HG03280 (cell line): Measurements from ENCODE around the gene KIF26B.

Experiments
- ATAC-seq: cut with Tn5 transposase; IDR thresholded peaks from one replicate; pipeline ENCODE4 v1.9.1; 2021; ENCODE audit warnings: mild to moderate bottlenecking, moderate library complexity; ENCODE audit not compliant: unreplicated experiment

The KIF26B gene

DNA sequence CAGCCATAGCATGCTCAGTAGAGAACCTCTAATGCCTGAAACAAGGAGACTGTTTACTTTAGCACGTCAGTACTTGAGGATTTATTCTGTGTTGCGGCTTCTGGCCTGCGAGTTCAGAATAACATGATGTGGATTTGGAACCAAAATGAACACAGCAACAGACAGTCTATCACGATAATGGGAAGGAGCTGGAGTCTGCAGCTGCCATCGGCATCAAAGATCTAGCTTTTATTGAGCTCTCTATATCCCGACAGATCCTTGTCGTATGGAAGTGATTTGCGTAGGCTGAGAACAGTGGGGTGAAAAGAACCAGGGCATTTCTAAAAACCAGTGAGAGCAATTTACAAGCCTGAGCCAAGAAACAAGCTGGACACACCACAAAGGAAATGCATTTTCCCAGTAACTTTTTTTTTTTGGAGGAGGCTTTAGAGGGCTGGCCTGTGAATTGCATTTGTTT is 294.2 kb downstream of the KIF26B start:
- ATAC-seq: no peak

DNA sequence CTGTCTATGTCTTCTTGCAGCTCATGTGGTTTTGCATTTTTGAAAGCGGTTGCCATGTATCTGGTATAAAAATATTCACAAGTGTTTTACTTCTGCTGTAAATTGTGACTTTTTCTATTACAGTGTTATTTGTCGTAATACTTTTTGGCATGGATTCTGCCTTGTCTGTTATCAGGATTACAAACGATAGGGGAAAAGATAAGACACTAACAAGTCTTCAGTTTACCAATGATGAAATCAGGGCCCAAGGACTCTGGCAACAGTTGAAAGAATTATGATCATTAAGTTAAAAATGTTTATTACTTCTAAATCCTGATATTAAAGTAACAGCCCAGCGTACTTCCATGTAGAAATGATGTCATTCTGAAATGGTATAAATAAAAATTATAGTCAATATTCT is 298.8 kb downstream of the KIF26B start:
- ATAC-seq: no peak

DNA sequence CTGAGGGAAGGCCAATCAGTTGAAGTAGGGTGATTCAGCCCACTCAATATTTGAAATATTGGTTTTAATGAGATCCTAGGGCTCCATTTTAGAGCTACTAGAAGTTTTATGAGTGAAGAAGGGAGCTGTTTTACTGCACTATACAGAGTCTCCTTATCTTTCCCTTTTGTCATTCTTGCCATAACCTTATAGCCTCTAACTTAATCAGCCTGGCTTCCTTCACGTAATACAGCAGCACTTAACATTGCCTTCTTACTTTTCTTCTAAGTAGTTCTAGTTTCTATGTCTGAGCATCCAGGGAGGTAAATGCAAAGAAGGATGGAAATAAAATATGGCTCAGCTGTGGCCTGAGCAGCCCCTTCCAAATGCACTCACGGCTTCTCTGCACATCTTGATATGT is 299.3 kb downstream of the KIF26B start:
- no peak for ATAC-seq

DNA sequence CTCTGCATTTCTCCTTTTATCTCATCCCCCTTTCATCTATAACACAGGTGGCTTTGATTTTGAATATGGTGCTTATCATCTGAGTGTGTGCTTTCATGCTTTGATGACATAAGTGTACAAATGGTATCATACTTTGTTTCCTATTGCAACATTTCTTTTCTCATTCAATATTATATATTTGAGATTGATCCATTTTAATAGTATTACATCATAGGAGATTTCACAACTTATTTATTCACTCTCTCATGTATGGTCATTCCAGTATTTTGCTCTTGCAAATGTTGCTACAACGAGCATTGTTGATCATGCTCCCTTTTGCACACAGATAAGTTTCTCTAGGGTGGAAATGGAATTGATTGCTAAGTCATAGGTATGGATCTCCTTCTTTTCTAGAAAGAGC is 302.8 kb downstream of the KIF26B start:
- no peak for ATAC-seq

DNA sequence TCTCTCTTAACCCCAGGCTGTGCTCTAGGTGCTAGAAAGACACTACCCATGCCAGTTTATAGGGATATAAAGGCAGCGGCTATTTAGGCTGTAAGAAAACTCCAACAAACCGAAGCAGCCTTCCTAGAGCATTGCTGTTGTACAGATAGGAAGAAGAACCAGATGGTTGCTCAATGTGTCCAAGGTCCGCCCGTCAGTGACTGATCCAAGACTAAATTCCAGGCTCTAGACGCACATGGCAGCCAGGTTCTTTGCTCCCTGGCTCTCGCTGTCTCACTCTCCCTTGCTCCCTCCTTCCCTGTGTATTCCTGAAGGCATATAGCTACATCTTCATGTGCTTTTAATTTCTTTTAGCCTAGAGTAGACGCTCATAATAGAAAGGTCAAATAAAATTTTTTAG is 303.4 kb downstream of the KIF26B start:
- no peak for ATAC-seq

DNA sequence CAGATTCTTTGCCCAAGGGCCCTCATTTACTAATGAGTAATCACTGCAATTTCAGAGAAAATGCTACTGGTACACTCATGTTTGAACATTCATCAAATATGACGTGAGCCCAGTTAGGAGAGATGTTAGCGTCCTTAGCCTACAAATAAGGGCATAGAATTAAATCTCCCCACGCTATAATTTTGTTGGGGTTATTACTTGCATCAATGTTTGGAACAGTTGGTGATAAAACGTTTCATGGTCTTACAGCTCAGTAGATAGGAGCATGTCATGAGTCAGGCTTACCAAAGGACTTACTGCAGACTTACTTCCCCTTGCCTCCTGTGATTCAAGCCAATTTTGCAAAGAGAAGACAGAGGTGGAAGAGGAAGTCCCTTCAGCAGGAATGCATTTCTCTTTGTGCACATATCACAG is 304.0 kb downstream of the KIF26B start:
- no peak for ATAC-seq

DNA sequence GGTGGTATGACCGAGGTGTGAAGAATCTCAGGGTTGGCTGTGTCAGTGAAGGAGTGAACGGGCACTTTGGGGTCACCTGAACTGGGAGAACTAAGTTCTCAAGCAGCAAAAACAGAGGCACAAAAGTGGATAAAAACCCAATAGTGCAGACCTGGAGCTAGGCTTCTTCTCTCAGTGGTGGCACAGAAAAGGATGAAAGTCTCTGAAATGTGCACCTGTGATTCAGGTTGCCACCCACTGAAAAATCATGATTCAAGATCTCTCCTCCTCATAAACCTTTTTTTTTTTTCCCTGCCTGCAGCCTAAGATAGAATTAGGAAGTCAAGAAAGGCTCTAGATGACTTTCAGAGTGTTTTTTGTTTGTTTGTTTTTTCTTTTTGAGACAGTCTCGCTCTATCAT is 304.8 kb downstream of the KIF26B start:
- ATAC-seq: no peak

DNA sequence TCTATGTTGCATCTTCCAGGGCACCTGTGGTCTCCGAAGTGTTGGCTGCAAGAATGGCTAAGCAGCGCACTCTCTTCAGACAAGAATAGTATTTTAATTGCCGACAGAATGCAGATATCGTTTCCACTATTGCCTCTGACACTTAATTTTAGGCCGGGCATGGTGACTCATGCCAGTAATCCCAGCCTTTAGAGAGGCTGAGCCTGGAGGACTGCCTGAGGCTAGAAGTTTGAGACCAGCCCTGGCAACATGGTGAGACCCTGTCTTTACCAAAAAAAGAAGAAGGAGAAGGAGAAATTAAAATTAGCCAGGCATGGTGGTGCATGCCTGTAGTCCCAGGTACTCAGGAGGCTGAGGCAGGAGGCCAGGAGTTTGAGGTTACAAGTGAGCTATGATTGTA is 306.9 kb downstream of the KIF26B start:
- ATAC-seq: no peak

DNA sequence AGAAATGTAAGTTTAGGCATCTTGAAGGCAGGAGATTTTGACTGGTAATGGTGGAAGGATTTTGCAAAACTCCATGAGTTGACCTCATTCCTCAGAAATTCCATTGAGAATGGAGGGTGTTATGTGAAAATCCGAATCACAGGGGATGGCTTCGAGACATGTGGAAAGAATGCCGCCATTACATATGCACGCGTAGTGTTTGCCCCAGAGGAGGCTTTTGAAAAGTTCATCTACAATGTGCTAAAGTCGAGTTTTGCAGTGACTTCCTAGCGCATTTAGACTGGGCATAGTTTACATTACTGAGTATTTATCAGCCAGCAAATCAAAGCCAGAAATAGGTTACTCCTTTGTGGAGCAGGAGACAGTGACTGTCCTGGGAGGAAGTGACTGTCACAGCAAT is 307.4 kb downstream of the KIF26B start:
- no peak for ATAC-seq

DNA sequence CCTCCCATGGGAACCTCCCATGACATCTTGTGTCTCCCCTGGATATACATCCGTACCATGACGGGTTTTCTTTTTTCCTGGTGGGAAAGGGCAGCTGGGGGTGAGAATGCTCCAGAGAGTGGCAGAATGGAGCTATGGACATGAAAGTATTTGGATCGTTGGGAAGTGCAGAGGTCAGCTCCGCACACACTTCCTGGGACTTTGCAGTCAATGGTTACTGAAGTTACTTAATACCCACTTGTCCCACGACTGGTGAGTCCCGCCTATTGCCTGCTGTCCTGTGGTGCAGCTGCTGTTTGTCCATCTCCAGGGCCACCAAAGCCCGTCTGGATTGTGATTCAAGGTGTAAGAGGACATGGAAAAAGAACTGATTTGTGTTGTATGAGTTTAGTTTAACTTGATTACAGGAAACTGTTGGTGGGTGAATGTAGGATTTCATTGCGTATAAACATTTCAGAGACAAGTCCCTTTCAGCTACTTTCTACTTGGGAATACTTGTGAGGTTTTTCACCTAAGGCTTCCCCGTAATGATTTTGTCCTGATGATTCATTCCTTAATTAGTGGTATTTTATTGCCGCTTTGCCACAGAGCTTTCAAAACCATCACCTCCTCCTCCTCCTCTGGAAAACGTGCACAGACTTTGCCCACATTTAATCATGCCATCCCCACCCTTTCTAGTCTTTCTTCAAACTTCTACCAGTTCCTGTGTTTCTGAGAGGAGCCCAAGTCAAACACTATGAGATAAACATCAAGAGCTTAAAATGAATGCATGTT is 308.8 kb downstream of the KIF26B start:
- no peak for ATAC-seq

DNA sequence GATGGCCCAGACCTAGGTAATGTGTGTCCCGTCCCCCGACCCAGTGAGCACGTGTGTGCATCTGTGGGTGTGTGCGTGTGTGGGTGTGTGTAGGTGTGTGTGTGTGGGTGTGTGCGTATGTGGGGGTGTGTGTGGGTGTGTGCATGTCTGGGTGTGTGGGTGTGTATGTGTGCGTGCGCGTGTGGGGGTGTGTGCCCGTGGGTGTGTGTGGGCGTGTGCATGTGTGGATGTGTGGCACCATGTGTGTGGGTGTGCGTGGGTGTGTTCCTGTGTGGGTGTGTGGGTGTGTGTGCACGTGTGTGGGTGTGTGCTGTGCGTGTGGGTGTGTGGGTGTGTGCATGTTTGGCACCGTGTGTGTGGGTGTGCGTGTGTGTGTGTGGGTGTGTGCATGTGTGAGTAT is 309.5 kb downstream of the KIF26B start:
- ATAC-seq: no peak

DNA sequence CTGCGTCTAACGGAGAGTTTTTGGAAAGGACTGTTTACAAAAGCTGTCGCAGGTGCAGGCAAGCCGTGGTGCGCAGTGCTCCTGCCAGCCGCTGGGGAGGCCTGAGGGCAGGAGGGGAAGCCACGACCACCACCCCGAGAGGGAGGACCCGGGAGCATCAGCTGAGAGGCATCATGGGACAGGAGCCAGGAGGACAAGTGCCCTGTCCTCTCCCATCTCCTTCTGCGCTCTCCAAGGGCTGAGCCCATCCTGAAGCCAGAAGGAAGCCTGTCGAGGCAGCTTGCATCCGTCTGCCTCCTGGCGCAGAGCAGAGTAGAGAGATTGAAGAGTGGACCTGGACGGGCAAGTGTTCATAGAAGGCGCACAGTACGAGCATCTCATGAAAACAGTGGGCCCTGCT is 310.9 kb downstream of the KIF26B start:
- ATAC-seq: no peak

DNA sequence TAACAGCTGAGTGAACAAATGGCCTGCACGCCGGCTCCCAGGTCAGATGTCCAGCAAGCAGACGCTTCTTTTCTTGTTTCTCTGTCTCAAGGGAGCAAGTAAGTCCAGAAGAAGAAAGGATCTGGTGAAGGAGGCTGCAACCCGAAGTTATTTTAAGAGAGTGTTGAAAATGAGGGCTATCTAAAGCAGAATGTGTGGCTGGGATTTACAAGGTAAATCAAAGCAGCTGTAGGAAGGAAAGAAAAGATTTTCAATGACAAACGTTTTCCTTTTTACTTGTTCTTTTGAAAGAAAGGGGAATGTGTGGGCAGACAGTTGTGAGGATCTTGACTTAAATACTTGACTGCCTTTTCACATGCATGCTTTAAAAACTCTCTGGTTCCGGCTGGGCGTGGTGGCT is 311.5 kb downstream of the KIF26B start:
- ATAC-seq: no peak

DNA sequence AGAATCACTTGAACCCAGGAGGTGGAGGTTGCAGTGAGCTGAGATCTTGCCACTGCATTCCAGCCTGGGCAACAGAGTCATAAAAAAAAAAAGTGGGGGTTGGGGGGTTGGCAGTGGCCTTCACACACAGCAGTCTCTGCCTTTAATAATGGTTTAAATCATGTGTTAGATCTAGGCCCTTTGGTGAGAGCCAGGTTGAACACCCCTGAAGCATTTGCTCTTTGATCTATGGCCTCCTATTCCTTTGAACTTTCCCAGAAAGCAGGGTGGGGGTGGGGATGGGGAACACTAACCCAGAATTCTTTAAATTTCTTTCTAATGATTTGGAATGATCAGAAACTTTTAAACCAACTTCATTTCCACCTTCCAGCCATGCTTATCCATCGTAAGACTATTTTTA is 313.0 kb downstream of the KIF26B start:
- ATAC-seq: no peak

DNA sequence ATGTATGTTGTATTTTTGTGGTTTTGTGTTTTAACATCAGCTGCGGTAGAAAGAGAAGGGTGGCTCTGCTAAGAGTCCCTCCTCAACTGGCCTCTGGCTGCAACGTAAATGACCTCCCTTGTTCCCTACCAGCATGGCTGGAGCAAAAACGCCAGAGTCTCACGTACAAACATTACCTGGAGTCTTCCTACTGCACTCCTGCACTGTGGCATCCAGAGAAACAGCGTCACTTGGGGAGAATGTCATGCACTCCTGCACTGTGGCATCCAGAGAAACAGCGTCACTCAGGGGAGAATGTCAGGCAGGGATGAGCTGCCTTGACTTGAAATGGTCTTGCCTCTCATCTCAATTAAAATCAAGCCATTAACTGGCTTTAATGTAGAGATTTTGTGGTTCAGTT is 314.2 kb downstream of the KIF26B start:
- no peak for ATAC-seq

DNA sequence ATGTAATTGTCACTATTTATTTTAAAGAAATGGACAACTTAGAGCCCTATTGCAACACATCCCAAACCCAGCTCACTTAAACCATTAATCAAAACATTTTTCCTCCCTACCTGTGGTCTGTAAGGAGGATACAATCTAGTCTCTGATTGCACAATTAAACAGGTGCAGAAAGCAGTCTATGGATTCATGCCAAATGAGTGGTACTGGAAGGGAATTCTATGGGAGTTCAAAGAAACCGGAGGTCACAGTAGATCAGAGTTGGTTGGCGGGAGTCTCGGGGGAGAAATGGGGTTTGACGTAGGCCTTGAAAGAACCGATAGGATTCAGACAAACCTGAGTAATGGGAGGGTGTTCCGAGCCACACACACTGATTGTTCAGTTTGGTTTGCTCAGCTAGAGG is 314.9 kb downstream of the KIF26B start:
- ATAC-seq: no peak

DNA sequence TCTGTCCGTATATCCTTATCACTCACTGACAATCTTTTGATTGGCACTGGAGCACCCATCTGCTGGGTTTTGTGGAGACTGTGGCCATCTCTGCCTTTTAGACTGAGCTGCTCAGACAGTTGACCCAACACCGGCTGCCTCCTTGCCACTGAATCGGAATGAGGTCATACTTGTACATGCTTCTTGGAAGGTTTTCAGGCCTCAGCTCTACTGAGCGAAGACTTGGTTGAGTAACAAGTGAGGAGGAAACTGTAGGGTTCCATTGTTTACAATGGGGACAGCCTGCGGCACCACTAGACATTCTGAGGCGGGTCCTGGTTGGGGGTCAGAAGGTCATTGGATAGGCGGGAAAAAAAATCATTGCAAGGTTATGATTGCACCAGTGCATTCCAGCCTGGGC is 320.3 kb downstream of the KIF26B start:
- ATAC-seq: no peak

DNA sequence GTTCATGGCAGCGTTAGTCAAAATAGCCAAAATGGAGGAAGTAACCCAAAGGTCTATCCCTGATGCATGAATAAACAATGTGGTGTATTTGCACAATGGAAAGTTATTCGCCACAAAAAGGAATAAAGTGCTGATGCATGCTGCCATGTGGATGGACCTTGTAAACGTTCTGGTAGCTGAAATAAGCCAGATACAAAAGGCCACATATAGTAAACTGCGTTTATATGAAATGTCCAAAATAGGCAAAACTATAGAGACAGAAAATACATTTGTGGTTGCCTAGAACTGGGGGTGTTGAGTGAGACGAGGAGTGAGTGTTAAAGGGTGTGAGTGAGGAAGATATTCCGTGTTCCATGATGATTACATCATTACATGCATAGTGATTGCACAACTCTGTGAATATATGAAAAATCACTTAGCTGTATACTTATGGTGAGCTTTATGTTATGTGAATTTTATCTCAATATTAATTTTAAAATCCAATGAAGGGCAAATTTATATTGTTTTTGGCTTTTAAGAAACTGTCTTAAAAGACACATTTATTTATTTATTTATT is 321.3 kb downstream of the KIF26B start:
- no peak for ATAC-seq

DNA sequence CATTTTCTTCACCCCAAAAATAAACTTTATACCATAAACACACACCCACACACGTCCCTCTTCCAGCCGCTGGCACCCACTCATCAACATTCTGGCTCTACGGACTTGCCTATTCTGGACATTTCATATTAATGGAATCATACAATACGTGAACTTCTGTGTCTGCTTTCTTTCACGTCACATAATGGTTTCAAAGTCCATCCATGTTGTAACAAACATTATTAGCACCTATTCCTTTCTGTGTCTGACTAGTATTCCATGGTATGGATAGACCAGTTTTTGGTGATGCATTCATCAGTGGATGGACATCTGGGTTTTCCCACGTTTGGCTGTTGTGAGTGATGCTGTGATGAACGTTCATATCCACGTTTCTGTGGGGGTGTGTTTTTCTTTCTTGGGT is 323.2 kb downstream of the KIF26B start:
- ATAC-seq: no peak

DNA sequence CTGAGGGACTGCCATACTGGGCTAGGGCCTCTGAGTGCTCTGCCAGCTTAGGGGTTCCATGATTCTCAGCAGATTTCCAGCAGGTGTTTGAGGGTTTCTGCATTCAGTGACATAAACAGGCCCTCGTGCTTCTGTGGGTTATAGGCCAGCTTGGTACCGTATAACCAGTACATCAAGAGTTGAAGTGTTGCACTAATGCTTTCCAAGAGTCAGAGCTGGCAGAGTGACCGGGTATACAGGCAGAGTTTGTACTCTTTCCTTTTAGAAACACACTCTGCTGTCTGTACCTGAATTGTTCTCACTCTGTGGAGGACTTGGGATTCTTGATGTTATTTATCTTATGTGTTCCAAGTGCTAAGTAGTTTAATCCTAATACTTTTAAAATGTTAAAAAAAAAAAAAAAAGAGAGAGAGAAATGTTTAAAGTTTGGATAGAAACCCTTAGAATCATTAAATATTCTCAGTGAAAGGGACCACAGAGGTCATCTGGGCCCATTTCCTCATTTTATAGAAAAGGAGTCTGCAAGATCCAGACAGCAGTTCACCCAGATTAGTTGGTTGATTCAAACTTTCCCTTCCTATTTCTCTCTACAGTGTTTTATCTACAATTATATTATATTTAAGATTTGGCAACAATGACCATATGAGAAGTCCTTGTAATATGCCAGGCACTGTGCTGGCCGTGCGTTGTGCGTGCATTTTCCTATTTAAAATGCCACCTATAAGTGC is 325.8 kb downstream of the KIF26B start:
- no peak for ATAC-seq

DNA sequence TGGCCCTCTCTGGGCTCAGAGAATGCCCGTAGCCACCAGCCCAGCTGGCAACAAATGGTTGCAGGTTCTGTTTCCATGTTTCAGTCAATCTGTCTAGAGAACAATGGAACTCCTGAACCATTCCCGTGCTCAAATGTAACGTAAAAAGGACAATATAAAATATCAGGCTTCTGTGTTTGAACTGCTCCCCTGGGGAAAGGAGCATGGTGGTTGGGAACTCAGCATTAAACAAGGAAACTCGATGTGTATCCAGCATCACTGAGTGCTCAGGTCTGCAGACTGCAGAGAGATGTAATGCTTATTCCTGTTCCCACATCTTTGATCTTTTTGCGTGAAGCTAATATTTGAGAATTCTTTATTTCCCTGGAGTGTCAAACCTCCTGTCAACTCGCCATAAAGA is 326.5 kb downstream of the KIF26B start:
- no peak for ATAC-seq

DNA sequence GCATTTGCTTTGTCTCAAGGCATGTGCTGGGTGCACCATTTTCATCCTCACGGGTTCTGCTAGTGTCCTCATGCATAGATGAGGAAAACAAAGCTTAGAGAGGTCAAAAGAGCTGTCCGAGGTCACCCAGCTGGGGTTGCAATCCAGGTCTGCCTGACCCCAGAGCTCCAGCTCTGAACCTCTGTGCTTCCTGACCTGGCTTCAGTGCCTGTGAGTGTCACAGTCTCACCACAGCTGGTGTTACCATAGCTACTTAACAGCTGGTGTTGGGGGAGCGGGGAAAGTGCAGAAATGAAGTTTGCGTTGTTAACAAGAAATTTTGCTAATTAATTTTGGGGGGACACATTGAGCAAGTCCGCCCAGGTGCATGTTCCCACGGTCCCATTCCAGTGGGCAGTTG is 328.5 kb downstream of the KIF26B start:
- no peak for ATAC-seq
